Sigmoid colon (tissue), 3 donors: ENCODE data around the gene HARS1.

Experiments
- POLR2A ChIP-seq, 2 donors: fragments of 450-650 bp; IDR thresholded peaks; one replicate each; pipeline ENCODE4 v1.6.1; 2016; ENCODE audit warnings: antibody characterized with exemption in 2 of 2, mild to moderate bottlenecking in 2 of 2, moderate library complexity in 2 of 2
- TF ChIP-seq, protein P1 (sequence below), 4 experiments: fragments of 450-650 bp in 3 of 4; fragments of 200-600 bp in 1 of 4; IDR thresholded peaks; one replicate each; pipeline ENCODE4 v1.5.1; 2016 to 2019; ENCODE audit warnings: antibody characterized with exemption in 4 of 4, mild to moderate bottlenecking in 3 of 4, moderate library complexity in 2 of 4

- no peak for TF ChIP-seq POLR2A (IDR thresholded peaks at IDR 0.05)
- TF ChIP-seq, protein P1, sequence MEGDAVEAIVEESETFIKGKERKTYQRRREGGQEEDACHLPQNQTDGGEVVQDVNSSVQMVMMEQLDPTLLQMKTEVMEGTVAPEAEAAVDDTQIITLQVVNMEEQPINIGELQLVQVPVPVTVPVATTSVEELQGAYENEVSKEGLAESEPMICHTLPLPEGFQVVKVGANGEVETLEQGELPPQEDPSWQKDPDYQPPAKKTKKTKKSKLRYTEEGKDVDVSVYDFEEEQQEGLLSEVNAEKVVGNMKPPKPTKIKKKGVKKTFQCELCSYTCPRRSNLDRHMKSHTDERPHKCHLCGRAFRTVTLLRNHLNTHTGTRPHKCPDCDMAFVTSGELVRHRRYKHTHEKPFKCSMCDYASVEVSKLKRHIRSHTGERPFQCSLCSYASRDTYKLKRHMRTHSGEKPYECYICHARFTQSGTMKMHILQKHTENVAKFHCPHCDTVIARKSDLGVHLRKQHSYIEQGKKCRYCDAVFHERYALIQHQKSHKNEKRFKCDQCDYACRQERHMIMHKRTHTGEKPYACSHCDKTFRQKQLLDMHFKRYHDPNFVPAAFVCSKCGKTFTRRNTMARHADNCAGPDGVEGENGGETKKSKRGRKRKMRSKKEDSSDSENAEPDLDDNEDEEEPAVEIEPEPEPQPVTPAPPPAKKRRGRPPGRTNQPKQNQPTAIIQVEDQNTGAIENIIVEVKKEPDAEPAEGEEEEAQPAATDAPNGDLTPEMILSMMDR (IDR thresholded peaks at IDR 0.05): no peak
Observed at GRCh38 chr5:140641716-140642115, 49.5 kb downstream of the HARS1 start.
